Renal cortical epithelial cell (primary cell): ENCODE results near the gene PIH1D1. TPM values are rescaled to one million over a fixed set of nuclear protein-coding genes. Genes with fewer than 3 reads are reported as not detected.

ENCODE experiments used
- total RNA-seq: library from RNA; depleted of rRNA; stranded (reverse); fragments of >200 nt; gene quantifications from 2 replicates; pipeline ENCODE4 v1.2.3, GENCODE V29; 2014

The PIH1D1 gene
- total RNA-seq, 1 donor from 2014 or later = 120 TPM

Other genes starting within 250 kb of the PIH1D1 start
- gene SLC6A16, start 126.6 kb downstream of the PIH1D1 start, total RNA-seq = 0.25 TPM in 1 of 2 replicates, not detected in the other
- gene CD37, start 116.4 kb downstream of the PIH1D1 start, total RNA-seq = not detected in 2 replicates
- 28.0 and 34.2 TPM in 2 replicates for gene TEAD2, start 89.4 kb downstream of the PIH1D1 start, total RNA-seq
- 0.17 and 0.35 TPM in 2 replicates for gene DKKL1, start 87.9 kb downstream of the PIH1D1 start, total RNA-seq
- gene KASH5, start 63.6 kb downstream of the PIH1D1 start, total RNA-seq = not detected in 2 replicates
- not detected in 2 replicates for gene PTH2, start 28.4 kb downstream of the PIH1D1 start, total RNA-seq
- not detected in 2 replicates for gene GFY, start 26.4 kb downstream of the PIH1D1 start, total RNA-seq
- 0.15 TPM in 1 of 2 replicates, not detected in the other for gene SLC17A7, start 10.3 kb downstream of the PIH1D1 start, total RNA-seq
- 30.5 and 64.1 TPM in 2 replicates for gene ALDH16A1, start 1.4 kb upstream of the PIH1D1 start, total RNA-seq
- 1.3 and 1.7 TPM in 2 replicates for gene FLT3LG, start 22.4 kb upstream of the PIH1D1 start, total RNA-seq
- gene RPL13A, start 35.8 kb upstream of the PIH1D1 start, total RNA-seq = 962 and 2,738 TPM in 2 replicates
- gene RPS11, start 44.6 kb upstream of the PIH1D1 start, total RNA-seq = 2,210 and 4,384 TPM in 2 replicates
- 23.4 and 47.7 TPM in 2 replicates for gene FCGRT, start 60.8 kb upstream of the PIH1D1 start, total RNA-seq
- 0.75 and 1.6 TPM in 2 replicates for gene RCN3, start 76.2 kb upstream of the PIH1D1 start, total RNA-seq
- 37.9 and 117 TPM in 2 replicates for gene NOSIP, start 128.7 kb upstream of the PIH1D1 start, total RNA-seq
- gene PRRG2, start 129.5 kb upstream of the PIH1D1 start, total RNA-seq = 4.2 and 7.2 TPM in 2 replicates
- 0.87 and 8.7 TPM in 2 replicates for gene PRR12, start 139.4 kb upstream of the PIH1D1 start, total RNA-seq
- 32.5 and 40.5 TPM in 2 replicates for gene RRAS, start 188.3 kb upstream of the PIH1D1 start, total RNA-seq
- 12.5 and 50.9 TPM in 2 replicates for gene SCAF1, start 190.4 kb upstream of the PIH1D1 start, total RNA-seq
- gene IRF3, start 214.0 kb upstream of the PIH1D1 start, total RNA-seq = 68.4 and 89.3 TPM in 2 replicates
- gene BCL2L12, start 214.1 kb upstream of the PIH1D1 start, total RNA-seq = 1.9 and 5.9 TPM in 2 replicates
- 205 and 483 TPM in 2 replicates for gene PRMT1, start 225.5 kb upstream of the PIH1D1 start, total RNA-seq
- gene ADM5, start 237.8 kb upstream of the PIH1D1 start, total RNA-seq = 0.35 TPM in 2 replicates
- 1.9 and 2.5 TPM in 2 replicates for gene CPT1C, start 239.3 kb upstream of the PIH1D1 start, total RNA-seq